GM19035 (cell line): ENCODE data around the gene PLXNA4.

ENCODE experiments used
- ATAC-seq: cut with Tn5 transposase; IDR thresholded peaks from one replicate; pipeline ENCODE4 v1.9.1; 2021; ENCODE audit not compliant: unreplicated experiment

PLXNA4 gene

DNA sequence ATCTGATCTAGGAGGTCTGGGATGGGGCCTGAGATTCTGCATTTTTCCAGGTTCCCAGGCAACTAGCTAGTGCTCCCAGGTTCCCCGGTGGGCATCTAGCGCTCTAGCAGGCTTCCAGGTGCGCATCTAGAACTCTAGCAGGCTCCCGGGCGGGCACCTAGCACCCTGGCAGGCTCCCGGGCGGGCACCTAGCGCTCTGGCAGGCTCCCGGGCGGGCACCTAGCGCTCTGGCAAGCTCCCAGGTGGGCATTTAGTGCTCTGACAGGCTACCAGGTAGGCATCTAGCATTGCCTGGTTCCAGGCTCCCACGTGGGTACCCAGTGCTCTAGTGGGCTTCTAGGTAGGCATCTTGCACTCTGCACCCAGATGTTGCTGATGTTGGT lies 414.7 kb downstream of the PLXNA4 start:
- ATAC-seq, result no peak

DNA sequence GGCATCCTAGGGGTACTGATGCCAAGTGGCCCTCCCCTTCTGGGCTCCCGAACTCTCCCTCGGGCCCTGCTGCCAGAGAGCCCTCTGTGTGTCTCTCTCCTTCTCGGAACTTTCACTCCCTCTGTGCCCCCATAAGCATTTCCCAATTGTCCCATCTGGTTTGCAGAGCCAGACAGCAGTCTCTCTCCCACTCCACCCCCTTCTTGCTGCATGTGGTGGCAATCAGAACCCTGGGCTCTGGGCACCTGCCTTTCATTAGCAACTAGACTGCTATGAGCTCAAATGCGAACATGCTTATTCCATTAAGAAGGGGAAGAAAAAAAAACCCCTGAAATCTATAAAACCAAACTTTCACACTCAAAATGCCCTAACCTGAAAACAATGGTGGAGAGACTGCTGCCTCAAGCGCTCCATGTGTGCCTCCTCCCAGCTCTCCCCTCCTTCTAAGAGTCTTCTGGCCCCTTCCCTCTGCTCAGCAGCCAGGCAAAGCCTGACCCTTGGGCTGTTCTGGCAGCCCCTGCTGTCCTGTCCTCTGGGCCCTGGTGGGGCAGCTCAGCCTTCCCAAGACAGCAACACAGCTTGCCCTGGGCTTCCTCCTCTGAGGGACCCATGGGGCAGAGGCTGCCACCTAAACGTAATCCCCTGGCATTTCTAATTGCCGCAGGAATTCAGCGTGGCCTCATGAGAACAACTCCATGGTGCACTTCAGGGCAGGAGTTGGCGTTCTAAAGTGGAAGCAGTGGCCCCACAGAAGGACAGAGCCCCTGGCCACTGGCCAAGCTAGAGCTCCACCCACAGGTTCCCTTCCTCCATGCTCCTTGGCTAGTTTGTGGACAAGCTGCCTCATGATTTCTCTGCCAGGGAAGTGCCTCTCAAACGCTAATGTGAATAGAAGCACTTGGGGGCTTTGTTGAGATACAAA lies 415.4 kb downstream of the PLXNA4 start:
- ATAC-seq, result no peak

DNA sequence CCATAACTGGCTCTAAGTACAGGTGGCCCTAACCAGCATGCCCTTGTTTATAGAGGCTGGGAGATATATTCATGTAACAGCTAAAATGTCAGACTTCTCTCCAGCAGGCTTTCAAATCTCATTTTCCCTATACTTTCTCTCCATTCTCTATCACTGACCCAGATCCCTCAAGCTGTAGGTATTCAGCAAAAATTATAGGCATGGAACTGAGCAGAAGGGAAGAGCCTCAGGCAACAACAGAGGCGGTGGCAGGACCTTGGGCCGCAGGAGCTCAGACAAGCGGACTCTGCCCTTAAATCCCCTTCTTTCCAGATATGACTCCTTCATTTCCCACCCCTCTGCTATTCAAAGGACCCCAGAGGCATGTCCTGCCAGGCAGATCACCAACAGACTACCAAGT lies 417.4 kb downstream of the PLXNA4 start:
- ATAC-seq, result no peak

DNA sequence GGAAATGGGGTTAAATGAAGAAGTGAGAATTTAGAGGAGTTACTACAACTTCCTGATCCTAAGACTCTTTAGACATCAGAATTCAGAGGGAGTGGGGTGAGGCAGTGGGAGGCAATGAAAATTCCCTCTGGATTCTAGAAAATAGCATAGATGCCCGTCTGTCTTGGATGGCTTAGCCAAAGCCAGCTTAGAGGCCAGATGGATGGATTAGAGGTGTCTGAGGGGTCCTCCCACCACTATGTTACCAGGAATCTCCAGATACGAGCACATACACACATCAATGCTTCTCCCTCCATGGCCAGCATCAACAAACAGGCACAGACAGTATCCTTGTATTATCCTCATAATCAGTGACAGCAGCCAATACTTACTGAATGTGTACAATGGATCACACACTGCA lies 418.1 kb downstream of the PLXNA4 start:
- ATAC-seq, result no peak

DNA sequence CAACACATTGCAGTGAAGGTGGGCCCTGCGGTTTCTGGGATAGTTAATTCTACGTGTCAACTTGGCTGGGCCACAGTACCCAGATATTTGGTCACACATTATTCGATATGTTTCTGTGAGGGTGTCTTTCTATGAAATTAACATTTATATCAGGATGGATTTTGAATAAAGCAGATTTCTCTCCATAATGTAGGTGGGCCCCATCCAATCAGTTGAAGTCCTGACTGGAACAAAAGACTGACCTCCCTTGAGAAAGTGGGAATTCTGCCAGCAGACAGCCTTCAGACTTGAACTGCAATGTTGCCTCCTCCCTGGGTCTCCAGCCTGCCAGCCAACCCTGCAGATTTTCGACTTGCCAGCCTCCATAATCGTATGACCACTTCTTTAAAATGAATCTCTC lies 420.6 kb downstream of the PLXNA4 start:
- no peak for ATAC-seq

DNA sequence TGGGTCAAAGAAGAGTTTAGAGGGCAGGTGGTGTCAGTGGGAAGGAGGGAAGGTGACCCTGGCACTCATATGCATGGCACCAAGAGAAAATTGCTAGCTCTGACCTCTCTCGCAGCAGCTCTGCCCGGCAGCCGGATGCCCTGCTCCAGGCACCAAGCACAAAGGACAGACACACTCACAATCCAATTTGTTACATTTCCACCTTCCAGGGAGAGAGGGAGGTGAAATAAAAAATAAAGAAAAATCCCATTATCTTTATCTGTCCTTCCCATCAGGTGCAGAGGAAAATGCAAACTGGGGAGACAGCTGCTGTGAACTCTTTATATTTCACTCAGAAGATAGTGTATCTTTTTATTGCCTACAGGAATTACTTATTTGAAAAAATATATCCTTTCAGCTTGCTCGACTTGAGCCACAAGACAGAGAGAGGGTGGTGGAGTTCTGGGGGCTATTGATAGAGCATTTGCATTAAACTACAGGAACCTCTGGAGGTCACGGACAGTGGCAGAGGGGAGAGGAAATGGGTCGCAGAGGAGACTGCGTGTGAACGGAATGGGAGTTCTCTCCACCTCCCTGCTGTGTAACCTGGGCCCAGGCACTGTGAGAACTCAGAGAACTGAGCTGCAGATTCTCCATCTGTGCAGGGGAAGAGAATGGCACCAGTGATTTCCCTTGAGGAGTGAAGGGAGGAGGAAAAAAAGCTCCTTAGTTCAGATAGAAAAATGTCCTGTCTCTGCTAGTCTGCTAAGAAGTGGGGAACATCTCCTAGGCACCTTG lies 421.4 kb downstream of the PLXNA4 start:
- no peak for ATAC-seq

DNA sequence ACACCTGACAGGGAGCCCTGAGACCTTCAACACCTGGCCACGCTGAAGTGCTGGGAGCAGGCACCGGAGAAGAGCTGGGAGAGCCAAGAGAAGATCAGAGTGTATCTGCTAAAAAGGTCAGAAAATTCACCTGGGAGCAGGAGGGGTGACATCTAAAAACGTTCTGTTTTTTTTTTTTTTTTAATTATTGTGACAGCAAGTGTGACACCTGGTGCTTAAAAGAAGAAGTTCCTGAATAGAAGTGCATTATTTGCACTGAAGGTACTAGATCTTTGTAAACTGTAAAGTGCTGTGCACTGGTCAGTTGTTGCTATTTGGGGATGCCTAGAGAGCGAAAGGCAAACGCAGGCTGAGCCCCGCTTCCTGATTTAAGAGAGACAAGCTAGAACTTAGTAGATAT lies 422.0 kb downstream of the PLXNA4 start:
- ATAC-seq, result no peak

DNA sequence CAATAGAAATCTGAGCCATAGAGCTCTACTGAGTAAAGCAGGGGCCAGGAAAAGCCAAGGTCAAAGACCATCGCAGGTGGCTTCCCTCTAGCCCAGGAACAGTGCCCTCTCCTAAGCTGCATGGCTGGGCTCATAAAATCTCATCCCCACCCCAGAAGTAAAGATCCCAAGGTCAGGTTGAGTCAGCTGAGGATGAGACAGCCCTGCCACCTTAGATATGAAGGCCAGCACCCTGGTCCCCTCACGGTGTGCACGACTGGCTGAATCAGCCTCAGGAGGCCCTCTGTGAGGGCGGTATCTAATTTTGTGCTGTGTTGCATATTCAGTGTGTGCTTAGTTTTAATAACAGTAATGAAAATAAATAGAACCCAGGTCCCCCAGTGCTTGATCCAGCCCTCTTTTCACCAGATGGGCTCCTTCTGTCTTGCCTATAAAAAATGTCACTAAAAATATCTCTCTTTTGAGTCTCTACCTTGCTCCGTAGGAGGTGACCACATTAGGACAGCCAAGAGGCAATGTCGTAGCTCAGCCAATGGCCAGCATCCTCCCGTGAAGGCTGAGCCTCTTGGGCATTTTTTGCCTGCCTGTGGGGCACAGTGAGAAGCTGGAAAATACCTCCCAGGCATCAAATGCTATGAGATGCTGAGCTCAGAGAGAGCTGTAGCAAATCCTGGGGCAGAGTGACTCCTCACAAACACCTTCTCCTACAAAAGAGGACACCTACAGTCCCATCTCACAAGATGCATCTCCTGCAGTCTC lies 424.0 kb downstream of the PLXNA4 start:
- no peak for ATAC-seq

DNA sequence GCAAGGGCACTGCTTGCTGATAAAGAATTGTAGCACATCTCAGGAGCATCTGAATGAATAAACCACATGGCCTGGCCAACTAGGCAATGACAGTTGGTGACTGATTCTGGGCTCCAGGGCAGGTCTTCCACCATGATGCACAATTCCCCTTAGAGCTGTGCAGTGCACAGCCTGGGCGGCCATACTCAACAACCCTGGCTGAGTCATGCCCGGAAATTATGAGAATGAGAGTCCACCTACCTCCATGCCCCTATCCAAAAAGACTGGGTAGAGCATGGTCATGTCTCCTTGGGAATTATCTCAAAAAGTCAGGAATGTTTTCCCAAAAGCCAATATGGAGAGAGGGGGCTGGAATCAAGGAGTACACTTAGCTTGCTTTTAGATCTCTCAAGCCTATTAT lies 425.6 kb downstream of the PLXNA4 start:
- ATAC-seq, result no peak

DNA sequence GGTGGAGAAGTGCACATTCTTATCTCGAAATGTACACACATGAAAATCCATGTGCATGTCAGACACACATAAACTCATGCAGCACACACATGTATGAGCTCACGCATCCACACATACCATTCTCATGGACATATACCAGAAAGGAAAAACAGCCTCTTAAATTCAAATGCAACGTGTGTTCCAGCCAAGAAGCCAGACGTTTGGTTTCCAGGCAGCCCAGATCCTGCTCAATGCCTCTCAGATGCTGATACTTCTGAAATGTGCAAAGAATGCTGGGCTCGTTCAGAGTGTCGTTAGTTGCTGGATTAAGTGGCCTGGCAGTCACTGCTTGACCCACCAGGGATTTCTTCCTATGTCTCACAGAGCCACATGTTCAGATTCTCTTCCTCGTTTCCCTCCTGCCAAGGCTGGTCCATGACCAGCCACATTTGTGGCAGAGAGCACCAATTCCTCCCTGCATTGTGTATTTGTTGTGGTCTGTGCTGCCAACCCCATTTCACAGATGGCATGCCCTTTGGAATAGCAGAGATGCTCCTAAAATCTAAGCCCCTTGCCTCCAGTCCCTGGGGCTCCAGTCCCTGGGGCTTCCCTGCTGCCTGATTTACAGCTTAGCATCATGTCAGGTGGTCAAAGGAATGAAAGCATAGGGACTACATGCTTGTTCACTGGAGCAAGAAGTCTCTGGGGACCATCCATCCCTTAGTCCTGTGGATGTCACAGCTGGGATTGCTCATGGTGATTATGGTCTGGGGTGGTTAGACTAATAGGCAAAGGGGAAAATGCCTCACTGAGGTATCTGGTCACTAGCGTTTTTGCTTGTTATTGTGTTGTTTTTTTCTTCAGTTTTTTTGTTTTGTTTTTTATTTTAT lies 426.6 kb downstream of the PLXNA4 start:
- no peak for ATAC-seq

DNA sequence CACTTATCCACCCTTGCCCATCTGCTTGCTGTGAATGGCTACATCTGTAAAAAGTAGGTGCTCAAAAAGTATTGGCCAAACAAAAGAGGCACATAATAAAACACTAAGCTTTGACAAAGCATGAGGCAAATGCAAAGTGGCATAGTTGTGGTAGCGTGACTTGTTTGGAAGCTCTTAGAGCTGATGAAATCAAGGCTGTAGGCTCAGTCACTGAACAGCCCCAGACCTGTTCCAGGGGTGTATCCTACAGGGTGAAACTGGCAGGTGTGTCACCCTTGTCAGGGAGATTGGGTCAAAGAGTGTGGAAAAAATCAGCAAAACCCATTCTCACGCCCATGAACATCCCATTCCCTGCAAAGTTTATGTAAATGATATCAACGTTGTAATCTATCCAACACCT lies 427.4 kb downstream of the PLXNA4 start:
- no peak for ATAC-seq

DNA sequence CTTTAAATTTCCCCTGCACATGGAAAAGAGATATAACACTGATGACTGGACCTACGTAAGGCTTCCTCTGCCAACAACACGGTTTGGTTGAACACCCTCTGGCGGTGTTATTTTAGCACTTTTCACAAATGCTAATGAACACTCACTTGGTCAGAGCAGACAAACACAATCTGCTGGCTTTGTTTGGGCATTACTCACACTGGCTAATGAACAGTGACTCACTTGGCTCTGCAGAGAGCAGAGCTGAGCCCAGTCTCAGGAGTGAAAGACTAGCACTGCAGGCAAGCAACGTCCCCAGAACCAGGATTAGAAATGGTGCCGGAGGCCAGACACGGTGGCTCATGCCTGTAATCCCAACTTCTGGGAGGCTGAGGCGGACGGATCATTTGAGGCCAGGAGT lies 430.8 kb downstream of the PLXNA4 start:
- no peak for ATAC-seq

DNA sequence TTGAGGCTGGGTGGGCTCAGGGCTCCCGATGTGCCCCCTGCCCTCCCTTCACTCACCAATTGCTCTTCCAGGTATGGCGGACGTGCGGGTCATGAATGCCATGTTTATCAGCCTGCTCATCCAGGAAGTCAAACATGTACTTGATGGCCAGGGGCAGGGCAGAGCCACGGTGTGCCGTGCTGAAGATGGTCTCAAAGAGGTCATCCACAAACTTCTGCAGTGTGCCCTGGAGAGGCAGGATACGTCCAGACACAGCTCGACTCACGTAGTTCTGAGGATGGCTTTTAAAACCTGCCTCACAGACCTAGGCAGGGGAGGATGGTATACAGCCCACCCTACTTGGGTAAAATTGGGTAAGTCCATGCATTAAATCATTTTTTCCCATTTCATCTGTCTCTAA lies 431.2 kb downstream of the PLXNA4 start:
- ATAC-seq, result no peak

DNA sequence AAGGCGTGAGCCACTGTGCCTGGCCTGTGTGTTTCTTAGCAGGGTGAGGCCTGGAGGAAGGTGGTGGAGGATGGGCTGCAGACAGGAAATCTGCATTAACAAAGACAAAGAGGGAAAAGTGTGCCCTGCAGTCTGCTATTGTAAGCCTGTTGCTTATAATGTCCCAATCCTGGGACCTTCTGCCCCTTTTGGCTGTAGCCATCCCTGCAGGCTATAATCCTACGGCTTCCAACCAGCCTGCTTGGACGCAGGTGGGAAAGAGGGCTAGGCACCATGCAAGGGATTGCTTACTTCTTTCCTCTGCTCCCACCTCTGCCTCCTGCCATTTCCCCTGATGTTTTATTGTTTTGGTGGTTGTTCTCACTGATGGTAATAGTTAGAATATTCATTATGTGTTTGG lies 434.3 kb downstream of the PLXNA4 start:
- ATAC-seq, result no peak

DNA sequence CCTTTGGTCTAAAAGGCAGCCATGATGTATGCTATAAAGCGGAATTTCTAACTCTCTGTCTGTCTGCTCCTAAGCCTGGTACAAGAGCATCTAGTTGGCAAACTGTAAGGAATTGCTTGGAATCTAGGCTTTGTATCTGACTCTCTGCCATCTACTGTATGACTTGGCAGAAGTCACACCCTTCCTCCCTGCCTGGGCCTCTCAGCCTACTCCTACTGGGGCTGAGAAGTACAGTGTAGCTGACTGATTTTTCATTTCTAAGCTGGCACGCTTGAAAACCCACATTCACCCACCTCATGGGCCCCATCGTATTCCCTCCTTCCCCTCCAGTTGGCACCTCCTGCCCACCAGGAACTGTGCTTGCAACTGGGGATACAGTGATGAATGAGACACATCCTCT lies 435.2 kb downstream of the PLXNA4 start:
- no peak for ATAC-seq

DNA sequence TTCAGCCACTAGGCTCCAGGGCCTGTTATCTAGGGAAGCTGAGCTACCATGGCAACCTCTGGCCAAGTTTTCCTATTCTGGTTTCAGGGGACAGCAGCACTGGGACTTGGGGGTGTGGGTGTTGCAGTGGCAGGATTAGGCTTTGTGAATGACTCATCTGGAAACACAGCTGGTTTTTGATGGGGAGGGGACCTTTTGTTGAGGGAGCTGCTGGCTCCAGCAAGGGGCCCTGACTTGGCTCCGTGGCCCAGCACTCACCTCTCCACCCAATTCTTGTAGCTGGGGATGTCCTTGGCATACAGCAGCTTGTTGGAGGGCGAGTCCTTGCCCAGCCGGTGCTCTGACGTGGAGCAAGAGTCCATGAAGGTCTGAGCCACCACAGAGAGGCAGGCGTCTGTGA lies 435.9 kb downstream of the PLXNA4 start:
- ATAC-seq, result no peak

DNA sequence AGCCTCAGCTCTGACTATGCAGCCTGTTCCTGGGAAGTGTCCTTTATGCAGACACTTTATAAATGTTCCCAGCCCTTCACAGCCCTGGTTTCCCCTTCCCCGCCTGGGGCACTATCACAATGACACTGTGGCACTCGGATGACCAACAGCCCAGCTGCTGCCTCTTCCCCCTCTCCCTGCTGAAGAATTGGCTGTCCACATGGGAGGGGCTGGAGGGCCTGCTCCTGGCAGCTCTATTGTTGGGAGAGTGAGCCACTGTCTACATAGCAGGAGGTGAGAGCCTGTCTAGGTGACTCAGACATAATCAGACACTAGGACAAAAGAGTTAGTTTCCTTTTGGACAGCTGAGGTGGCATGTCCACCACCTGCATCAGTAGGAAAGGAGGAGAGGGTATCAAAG lies 437.5 kb downstream of the PLXNA4 start:
- ATAC-seq, result no peak

DNA sequence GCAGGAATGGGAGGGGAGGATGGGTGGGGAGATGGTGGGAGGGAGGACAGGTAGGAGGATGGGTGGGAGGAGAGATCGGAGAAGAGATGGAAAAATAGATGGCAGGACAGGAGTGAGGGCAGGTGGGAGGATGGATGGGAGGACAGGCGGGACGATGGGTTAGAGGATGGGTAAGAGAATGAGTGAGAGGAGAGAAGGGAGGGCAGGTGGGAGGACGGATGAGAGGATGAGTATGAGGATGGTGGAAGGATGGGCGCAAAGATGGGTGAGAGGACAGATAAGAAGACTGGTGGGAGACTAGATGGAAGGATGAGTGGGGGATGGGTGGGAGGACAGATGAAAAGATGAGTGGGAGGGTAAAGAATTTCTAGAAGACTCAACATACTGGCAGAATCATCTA lies 438.6 kb downstream of the PLXNA4 start:
- ATAC-seq, result no peak

DNA sequence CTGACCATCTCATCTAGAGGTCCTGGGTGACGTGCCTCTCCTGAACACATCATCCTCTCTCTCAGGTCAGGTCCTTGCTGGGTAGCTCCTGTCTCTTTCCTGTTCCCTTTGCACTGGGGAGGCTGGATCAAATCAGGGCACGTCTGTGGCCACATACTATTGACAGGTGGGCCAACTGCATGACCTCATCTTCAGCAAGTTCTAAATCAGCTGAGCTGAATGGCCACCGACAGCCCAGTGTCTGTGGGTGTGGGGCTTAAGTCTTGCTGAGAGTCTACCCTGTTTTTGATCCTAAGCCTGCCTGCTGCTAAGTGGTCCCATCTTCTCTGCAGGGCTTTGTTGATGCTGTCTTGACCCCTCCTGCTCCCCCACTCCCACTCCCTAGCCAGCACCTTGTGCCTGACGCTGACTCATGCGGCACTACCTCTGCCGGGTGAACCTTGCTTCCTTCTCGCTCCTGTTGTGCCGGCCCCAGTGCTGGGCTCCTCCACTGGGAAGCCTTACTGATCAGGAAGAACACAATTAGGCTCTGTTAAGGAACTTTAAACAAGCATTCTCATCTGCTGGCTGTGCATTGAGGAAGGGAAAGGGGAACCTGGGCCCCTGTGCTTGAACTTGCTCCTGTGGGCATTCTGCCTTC lies 440.4 kb downstream of the PLXNA4 start:
- no peak for ATAC-seq

DNA sequence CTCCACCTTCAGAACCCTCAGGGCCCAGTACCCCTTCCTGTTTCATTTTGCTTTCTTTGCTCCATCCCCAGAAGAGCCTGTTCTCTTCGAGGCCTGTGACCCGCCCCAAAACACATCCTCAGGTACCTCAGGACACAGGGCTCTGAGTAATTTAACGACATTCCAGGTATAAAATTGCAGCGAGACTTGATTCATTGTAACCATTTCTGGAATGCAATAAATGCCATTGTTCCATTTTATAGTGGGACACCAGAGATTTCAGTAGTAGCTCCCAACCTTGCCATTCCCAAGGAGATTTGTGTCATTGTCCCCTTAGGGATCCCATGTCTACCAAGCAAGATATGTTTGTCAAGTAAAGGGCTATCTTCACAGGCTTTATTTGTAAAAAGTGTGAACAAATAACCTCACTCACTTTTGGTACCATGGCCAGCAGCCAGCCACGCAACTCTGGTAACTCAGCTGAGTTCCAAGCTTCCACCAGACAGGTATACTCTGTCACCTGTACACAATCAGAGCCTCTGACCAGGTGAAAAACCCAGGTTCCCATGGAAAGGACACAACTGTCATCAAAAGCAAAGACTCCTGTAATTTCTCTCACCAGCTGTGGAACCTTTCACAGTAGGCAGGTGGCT lies 441.3 kb downstream of the PLXNA4 start:
- ATAC-seq, result no peak
